Embryonic facial prominence (tissue), 1 donor: ENCODE results near the gene VRTN.
"Not testable (repeated sequence)": the region's sequence is repeated elsewhere in the genome, so short reads cannot be mapped to it uniquely, and the experiment has no call there.

Source experiments
- DNase-seq: peaks from one replicate; pipeline ENCODE4 v3.0.0-alpha.2; 2016; ENCODE audit errors: extremely low spot score

Gene VRTN

DNA sequence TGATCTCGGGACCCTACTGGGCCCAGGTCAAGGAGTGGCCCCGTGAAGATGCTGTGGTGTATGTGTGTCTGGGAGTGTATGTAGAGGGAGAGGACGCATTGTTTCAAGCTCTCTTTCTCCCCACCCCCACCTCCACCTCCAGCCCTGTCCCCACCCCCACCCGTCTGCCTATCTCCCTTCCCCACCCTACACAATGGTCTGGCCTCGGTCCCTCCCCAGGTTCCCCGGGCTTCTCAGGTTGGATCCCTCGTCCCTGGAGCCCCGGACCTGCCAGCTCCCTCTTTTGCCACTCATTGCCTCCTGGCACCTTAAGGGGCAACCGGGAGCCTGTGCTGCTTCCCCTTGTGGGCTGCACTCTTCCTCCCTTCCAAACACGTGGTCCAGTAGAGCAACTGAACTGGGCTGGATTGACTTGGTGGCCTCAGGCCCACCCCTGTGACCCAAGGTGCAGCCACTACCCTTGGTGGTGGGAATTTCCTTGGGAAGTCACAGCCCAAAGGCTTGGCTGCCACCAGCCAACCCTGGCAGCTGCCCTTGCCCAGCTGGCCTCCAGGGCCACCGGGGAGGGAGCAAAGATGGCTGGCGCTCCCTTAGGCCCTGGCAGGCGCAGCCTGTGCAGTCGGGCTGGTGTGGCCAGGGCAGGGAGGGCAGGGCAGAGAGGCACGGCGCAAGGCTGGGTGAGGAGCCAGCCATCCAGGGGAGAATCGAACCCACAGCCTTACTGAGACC lies 628 bp downstream of the VRTN start:
- DNase-seq = no peak

DNA sequence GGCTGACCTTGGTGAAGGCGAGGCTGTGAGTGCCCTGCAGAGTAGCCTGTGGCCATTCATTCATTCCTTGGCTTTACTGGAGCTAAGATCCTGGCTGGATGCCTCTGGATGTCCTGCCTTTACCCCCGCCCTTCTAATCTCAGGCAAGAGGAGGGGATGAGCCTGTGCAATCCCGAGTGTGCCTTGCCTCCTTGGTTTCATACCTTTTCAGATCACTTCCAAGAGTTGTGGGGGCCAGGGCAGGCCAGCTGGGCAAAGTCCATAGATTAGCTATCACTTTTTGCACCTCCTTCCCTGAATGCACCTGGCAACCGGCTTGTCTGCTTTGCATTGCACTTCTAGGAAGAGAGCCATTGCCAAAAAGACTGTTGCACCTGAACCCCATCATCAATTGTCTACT lies 1.5 kb downstream of the VRTN start:
- no peak for DNase-seq

GRCh38 chr14:74350211-74350927 lies 2.1 kb downstream of the VRTN start:
- no peak for DNase-seq

DNA sequence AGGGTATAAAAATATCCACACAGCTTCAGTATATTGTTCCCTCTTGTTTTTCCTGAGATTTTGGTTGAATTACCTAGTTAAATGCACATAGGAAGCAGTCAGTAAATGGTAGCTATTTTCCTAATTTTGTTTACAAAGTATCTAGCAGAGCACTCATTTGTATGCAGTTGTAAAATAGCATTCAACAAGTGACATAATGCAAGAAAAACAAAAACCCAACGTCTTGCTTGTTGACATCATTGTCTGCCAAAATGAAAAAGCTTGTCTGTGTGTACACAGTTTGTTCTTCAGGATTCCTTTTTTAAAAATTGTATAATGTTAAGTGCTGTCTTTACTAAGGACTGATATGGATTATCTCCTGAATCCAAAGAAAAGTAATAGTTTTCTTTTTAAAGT lies 2.7 kb downstream of the VRTN start:
- DNase-seq = no peak

- no peak for DNase-seq
These were observed 8.8 kb downstream of the VRTN start for GRCh38 chr14:74356892-74357575.

GRCh38 chr14:74357585-74357984 lies 9.3 kb downstream of the VRTN start:
- no peak for DNase-seq

- no peak for DNase-seq
These were observed 10.0 kb downstream of the VRTN start for GRCh38 chr14:74358176-74358829.

GRCh38 chr14:74360163-74360562 lies 11.9 kb downstream of the VRTN start:
- no peak for DNase-seq

GRCh38 chr14:74362361-74362915 lies 14.2 kb downstream of the VRTN start:
- DNase-seq = peak; percentile 21

DNA sequence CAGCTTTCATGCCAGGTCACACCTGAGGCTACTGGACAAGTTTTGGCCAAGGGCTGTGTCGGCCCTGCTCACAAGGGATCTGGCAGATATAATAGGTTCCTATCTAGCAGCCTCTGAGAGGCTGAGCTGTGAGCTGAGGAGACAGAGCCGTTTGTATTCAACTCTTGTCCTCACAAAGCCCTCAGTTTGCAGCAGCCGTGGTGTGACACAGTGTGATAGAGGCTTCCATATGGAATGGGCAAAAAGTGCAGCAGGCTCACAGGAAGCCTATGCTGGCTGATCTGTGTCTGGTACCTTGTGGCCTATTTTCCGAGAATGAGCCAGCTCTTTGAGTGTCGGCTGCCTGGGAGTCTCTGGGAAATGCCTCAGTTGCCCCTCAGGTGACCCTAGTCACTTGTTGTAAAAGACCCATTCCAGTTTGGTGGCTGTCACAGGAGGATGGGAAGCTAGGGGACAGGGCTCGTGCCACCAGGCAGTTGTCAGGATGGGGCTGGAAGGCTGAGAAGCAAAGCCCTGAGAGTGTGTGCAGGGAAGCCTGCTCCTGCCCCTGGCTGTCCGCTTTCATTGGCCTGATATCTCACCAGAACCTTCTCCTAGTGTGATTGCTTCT lies 16.1 kb downstream of the VRTN start:
- DNase-seq = no peak

- no peak for DNase-seq
These were observed 19.8 kb downstream of the VRTN start for GRCh38 chr14:74368026-74368425.

DNA sequence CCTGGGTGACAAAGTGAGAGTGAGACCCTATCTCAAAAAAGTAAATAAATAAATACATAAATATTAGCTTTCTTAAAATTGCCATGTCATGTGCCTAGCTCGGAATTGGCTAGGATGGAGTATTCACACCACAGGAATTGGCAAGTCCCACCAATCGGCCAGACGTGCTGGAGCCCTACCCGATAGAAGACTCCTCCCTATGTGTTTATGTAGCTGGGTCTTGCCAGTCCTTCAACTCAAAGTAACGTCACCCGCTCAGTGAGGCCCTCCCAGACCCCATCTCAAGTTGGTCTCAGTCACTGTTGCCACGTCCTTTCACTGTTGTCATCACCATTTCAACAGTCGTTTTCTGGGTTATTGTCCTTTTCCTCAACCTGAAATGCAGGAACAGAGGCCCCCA lies 20.2 kb downstream of the VRTN start:
- no peak for DNase-seq

- DNase-seq = no peak
These were observed 29.9 kb downstream of the VRTN start for GRCh38 chr14:74377976-74378690.

- no peak for DNase-seq
These were observed 31.9 kb downstream of the VRTN start for GRCh38 chr14:74380172-74380571.

DNA sequence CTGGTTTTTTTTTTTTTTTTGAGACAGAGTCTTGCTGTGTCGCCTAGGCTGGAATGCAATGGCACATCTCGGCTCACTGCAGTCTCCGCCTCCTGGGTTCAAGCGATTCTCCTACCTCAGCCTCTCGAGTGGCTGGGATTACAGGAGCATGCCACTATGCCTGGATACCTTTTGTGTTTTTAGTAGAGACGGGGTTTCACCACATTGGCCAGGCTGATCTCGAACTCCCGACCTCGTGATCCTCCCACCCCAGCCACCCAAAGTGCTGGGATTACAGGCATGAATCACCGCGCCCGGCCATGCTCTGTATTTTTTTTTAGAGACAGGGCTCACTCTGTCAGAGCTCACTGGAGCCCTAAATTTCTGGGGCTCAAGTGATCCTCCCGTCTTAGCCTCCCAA lies 32.6 kb downstream of the VRTN start:
- DNase-seq = no peak

DNA sequence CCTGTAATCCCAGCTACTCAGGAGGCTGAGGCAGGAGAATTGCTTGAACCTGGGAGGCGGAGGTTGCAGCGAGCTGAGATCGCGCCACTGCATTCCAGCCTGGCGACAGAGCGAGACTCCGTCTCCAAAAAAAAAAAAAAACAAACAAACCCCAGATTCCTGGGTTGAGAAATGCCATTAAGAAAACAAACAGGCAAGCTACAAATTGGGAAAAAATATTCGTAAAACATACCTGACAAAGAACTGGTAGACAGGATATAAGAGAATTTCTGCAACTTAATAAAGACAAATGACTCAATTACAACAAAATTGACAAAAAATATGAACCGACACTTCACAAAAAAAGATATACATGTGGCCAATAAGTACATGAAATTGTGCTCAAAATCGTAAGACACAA lies 33.3 kb downstream of the VRTN start:
- not testable (repeated sequence) for DNase-seq

GRCh38 chr14:74382231-74382630 lies 34.0 kb downstream of the VRTN start:
- DNase-seq = no peak

DNA sequence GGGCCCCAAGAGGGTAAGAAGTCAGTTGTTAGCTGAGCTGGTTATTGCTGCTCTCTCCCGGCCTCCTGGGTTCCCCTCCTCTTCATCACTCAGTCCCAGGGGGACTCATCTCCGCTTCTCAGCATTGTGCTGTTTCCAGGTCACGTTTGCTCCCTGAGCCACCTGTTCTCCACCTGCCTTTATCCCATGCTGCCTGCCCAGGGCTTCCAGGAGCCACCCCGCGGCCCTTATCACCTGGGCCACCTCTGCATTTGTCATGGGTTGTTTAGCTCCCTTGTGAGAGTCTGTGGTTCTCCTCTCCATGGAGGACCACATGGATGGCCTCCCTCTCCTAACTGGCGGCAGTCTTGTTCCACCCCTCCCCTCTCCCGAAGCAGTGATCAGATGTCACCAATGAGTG lies 41.7 kb downstream of the VRTN start:
- no peak for DNase-seq

GRCh38 chr14:74390505-74390904 lies 42.2 kb downstream of the VRTN start:
- not testable (repeated sequence) for DNase-seq

GRCh38 chr14:74391479-74391878 lies 43.2 kb downstream of the VRTN start:
- DNase-seq = no peak
